Astrocyte of the spinal cord (primary cell): ENCODE data around the gene ANKH.
A peak's percentile ranks its signal among the peaks of the same experiment; 100 is the strongest.
"Not testable (repeated sequence)": the region's sequence is repeated elsewhere in the genome, so short reads cannot be mapped to it uniquely, and the experiment has no call there.

Source experiments
- DNase-seq: peaks from one replicate; pipeline ENCODE4 v3.0.0; 2011; ENCODE audit warnings: low read depth, low spot score
- H3K4me3 ChIP-seq: 2 replicates; pipeline ENCODE4 v1.5.1; 2011; ENCODE audit warnings: low read depth, mild to moderate bottlenecking, low read length, moderate library complexity
- in situ Hi-C: cut with HindIII; loops from 2 replicates; pipeline ENCODE4 v1.10.0; 2017; ENCODE audit warnings: low sequenced_read_pairs
- TF ChIP-seq, protein P1 (sequence below): IDR thresholded peaks from 2 replicates; pipeline ENCODE4 v1.5.1; 2012; ENCODE audit warnings: low read depth, mild to moderate bottlenecking, low read length, inconsistent platforms

Gene ANKH

DNA sequence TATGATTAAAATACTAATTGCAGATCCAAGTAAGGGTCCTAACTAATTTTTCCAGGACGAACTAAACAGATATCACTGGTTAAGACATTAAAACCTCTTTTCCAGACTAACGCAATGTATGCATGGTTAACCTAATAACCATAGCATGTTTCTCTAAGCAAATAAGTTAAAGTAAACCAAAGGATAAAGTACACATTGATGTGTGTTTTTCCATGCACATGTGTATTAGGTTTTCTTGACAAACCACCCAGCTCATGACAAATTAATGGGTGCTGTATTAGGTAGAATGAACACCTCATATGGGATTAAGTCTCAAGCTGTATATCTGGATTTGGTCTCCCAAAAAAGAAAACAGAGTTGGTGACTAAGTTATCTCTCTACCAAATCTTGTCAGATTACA is 45.6 kb downstream of the ANKH start:
- in situ Hi-C loops = no loop called here
- TF ChIP-seq, protein P1, sequence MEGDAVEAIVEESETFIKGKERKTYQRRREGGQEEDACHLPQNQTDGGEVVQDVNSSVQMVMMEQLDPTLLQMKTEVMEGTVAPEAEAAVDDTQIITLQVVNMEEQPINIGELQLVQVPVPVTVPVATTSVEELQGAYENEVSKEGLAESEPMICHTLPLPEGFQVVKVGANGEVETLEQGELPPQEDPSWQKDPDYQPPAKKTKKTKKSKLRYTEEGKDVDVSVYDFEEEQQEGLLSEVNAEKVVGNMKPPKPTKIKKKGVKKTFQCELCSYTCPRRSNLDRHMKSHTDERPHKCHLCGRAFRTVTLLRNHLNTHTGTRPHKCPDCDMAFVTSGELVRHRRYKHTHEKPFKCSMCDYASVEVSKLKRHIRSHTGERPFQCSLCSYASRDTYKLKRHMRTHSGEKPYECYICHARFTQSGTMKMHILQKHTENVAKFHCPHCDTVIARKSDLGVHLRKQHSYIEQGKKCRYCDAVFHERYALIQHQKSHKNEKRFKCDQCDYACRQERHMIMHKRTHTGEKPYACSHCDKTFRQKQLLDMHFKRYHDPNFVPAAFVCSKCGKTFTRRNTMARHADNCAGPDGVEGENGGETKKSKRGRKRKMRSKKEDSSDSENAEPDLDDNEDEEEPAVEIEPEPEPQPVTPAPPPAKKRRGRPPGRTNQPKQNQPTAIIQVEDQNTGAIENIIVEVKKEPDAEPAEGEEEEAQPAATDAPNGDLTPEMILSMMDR = no peak
- DNase-seq = no peak
- H3K4me3 ChIP-seq = no peak overlapping the region

DNA sequence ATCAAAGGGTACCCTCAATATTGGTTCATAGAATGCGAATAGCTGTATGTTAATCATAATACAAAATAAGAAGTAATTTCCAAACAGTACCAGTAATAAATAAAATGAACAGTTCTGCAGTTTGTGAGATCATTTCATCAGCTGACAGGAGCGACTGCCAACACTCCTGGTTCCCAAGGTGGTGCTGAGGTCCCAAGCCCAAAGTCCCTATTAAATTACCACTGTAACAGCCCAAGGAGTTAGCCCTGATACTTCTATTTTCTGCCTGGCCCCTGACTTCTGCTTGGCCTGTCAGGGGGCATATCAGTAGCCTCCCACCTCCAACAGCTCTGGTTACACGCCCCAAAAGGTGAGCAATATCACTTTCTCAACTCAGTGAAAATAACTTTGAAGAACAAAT is 47.1 kb downstream of the ANKH start:
- DNase-seq = no peak
- no peak overlapping the region for H3K4me3 ChIP-seq
- TF ChIP-seq, protein P1 = no peak
- in situ Hi-C loops = no loop called here

DNA sequence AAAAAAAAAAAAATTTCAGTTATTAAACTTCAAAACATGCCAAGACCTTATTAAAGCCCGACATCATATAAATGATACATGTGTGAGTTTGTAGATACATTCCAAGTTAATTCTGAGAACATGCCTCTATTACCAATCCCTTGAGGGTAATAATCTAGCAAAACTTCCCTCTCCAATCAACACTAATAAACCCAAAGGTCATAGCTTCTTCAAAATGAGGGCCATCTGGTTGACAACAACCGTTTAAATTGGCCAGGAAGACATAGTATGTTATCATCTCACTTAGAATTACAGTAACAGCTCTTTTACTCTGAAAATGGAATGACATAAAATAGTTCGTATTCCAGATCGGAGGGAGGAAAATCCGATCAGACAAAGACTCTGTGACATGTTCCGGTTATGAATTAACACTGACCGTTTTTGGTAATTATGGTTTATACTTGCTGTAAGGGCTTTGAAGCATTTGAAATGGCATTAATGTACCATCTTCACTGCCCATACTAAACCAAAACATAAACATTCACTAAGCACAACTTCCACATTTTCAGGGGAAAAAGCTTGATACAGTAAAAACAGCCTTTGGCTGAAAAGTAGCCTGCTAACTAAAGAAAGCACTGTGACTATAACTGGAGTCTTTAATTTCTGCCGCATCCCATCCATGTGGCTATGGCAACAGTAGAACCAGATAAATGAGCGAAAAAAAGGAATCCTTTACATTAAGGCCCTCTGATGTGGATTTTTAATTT is 50.3 kb downstream of the ANKH start:
- in situ Hi-C loops = no loop called here
- TF ChIP-seq, protein P1 = no peak
- no peak overlapping the region for H3K4me3 ChIP-seq
- DNase-seq = peak; percentile 35

DNA sequence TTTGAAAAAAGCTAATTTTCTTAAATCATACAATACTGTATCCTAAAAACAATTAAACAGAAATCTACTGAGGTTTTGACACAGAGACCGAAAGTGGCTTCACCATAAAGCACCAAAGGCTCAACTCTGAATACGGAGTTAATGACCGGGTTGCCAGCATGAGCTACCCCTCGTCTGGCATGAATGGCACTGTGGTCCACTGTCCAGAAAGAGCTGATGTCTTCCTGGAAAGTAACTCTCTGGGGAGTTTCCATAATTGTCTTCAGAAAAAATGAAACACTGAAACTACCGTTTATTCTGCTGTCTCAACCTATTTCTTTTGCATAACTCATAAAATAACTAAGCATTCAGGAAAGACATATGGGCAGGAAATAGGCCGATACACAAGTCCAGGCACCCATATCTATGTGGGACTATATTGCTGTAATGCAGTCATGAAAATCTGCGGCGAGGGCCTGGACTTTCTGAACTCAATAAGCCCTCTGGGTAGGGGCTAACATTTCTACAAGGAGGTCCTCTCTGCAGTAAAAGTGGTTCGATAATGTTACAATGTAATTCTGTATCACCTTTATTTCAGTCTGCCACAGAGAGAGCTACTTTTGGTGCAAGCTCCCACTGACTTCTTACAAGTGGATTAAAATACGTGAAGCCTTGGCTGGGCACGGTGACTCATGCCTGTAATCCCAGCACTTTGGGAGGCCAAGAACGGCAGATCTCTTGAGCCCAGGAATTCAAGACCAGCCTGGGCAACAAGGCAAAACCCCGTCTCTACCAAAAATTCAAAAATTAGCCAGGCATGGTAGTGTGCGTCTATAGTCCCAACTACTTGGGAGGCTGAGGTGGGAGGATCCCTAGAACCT is 52.4 kb downstream of the ANKH start:
- peak; percentile 46 for DNase-seq
- in situ Hi-C loops = no loop called here
- TF ChIP-seq, protein P1 = no peak
- H3K4me3 ChIP-seq = no peak overlapping the region

DNA sequence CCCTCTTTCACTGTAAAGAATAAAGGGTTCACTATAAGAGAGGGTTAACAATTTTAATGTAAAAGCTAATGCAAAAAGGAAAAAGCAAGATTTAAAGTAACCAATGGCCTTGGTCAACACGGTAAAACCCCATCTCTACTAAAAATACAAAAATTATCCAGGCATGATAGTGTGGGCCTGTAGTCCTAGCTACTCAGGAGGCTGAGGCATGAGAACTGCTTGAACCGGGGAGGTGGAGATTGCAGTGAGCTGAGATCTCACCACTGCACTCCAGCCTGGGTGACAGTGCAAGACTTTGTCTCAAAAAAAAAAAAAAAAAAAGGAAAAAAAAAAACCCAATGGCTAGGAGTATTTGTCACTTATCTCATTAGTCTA is 53.8 kb downstream of the ANKH start:
- in situ Hi-C loops, H3K4me3 ChIP-seq, DNase-seq: not testable (repeated sequence)

DNA sequence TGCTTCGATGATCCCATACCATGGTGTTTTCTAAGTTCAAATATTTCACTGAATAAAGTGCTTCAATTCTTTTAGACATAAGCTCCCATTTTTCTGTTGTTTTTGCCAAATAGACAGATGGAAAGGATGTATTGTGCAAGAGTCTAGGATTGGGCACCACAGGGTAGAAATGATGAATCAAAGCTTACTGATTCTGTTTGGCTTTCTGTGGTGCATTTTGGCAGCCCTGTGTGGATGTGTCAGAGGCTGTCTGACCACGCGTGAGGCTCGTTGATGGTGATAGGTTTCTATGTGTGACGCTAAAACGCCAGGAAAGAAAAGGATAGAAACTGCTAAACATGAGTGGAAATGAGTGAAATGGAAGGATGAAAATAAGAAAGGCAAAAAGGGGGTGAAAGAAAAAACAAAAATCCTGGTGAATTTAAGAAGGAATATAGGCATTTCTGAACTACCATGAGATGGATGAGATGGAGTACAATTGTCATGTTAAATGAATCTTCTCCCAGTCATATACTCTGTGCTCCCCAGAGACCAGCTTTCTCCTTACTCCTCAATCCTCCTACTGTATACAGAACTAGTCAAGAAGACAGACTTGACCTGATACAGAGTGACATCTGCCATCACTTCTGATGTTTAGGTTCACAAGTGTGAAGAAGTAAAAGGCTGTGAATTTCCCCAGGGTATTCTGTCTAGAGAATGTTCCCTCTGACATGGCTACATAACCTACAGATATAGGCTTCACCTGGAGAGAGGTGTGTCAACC is 54.4 kb downstream of the ANKH start:
- peak; percentile 97 for DNase-seq
- in situ Hi-C loops = no loop called here
- H3K4me3 ChIP-seq = no peak overlapping the region
- TF ChIP-seq, protein P1 = no peak
